PFSK-1 (cell line): Measurements from ENCODE around the gene ZNF837.

Source experiments
- FOXP2 ChIP-seq: optimal IDR thresholded peaks from 2 replicates; pipeline ENCODE3; 2011; ENCODE audit warnings: borderline replicate concordance, control low read depth, inconsistent platforms; ENCODE audit not compliant: insufficient read depth; ENCODE audit errors: extremely low read length, extremely low read depth
- POLR2AphosphoS5 ChIP-seq: IDR thresholded peaks from 2 replicates; pipeline ENCODE4 v1.6.1; 2012; ENCODE audit warnings: low read depth, mild to moderate bottlenecking, control low read depth, low read length, moderate library complexity
- SIN3A ChIP-seq: IDR thresholded peaks from 2 replicates; pipeline ENCODE4 v1.6.1; 2012; ENCODE audit warnings: mild to moderate bottlenecking, low read length, moderate library complexity, borderline replicate concordance; ENCODE audit not compliant: insufficient read depth
- TAF1 ChIP-seq: IDR thresholded peaks from 2 replicates; pipeline ENCODE4 v1.6.1; 2012; ENCODE audit warnings: low read length, control low read depth, borderline replicate concordance; ENCODE audit not compliant: insufficient read depth
- TF ChIP-seq, protein P1 (sequence below), 2 experiments: IDR thresholded peaks; 2 replicates each; pipeline versions ENCODE4 v1.6.1 to v1.8.0; 2011 to 2012; ENCODE audit warnings: low read depth in 2 of 2, low read length in 2 of 2, control low read depth in 1 of 2, inconsistent platforms in 1 of 2, mild to moderate bottlenecking in 1 of 2, moderate library complexity in 1 of 2; ENCODE audit not compliant: insufficient read depth in 1 of 2

ZNF837 gene

DNA sequence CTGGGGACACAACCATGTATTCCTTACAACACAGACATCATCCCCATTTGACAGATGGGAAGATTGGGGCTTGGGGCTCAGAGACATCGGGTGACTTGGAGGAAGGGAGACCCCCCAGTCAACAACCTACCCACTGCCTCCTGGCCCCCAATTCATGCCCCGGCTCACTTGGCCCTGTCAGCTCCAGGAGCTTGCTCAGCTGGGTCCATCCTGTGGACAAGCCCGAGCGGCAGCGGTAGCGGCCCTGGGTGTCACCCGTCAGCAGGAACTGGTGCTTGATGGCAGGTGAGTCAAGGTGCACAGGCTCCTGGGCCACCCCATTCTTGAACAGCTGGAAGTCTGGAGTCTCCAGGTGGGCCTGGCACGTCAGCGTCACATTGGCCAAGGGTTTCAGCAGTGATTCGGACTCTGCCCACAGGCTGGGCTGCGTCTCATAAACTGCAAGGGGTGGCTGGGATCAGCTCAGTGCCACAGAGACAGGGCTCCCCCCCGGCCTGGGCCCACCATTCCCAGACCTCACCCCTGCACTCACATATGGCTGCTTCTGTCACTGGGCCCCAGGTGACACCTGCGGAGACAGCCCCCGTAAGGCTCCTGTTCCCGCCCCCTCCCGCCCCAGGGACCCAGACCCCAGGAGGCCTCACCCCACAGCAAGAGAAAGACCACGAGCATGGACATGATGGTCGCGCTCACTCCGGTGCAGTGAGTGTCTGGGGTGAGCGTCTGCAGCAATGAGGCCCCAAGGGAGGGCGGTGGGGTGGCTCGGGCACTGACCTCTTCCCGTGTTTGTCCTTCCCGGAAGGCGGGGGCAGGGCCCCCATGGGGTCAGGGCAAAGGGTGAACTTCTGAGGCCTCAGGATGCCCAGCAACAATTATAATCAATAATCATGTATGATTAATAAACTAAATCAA lies 27.8 kb downstream of the ZNF837 start, which contains the start of gene A1BG:
A1BG (minus strand) TSS at position 733 of the 912 bp plus-strand sequence; CDS start at position 678, 55 bp downstream.
- TF ChIP-seq FOXP2 (no peak), TAF1 (no peak), POLR2AphosphoS5 (no peak), SIN3A (no peak)
- TF ChIP-seq, protein P1, sequence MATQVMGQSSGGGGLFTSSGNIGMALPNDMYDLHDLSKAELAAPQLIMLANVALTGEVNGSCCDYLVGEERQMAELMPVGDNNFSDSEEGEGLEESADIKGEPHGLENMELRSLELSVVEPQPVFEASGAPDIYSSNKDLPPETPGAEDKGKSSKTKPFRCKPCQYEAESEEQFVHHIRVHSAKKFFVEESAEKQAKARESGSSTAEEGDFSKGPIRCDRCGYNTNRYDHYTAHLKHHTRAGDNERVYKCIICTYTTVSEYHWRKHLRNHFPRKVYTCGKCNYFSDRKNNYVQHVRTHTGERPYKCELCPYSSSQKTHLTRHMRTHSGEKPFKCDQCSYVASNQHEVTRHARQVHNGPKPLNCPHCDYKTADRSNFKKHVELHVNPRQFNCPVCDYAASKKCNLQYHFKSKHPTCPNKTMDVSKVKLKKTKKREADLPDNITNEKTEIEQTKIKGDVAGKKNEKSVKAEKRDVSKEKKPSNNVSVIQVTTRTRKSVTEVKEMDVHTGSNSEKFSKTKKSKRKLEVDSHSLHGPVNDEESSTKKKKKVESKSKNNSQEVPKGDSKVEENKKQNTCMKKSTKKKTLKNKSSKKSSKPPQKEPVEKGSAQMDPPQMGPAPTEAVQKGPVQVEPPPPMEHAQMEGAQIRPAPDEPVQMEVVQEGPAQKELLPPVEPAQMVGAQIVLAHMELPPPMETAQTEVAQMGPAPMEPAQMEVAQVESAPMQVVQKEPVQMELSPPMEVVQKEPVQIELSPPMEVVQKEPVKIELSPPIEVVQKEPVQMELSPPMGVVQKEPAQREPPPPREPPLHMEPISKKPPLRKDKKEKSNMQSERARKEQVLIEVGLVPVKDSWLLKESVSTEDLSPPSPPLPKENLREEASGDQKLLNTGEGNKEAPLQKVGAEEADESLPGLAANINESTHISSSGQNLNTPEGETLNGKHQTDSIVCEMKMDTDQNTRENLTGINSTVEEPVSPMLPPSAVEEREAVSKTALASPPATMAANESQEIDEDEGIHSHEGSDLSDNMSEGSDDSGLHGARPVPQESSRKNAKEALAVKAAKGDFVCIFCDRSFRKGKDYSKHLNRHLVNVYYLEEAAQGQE (IDR thresholded peaks at IDR 0.05; ENCODE audit: insufficient read depth in 1 of 2, low read depth in 2 of 2, low read length in 2 of 2), result no peak

DNA sequence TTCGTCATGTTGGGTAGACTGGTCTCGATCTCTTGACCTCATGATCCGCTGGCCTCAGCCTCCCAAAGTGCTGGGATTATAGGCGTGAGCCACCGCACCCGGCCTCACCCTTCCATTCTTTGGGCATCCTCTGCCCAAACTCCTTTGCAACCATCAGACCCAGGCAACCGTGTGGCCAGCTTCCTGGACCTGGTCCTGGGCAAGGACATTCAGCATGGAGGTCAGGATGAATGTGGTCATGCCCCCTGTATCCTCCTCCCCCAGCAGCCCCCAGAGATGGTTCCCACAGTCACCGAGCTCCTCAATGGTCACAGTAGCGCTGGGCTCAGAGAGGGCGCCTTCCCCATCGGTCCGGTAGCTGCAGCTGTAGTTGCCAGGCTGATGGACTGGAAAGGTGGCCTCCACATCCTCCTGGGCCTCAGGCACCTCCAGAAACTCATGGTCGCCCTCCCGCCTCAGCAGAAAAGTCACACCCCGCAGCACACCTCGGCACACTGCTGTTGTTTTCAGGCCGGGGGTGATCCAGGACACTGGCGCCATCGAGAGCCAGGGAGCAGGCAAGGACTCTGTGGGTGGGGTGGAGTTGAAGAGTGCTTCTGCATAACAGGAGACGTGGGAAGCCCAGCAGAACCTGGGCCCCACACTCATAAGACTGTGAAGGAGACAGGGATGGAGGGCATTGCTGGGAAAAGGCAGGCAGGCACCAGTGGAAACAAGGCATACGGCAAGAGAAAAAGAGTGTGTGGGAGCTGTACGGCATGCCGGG lies 28.7 kb downstream of the ZNF837 start:
- TF ChIP-seq FOXP2 (no peak), TAF1 (no peak), SIN3A (no peak), POLR2AphosphoS5 (no peak)
- TF ChIP-seq, protein P1 (IDR thresholded peaks at IDR 0.05; ENCODE audit: insufficient read depth in 1 of 2, low read depth in 2 of 2, low read length in 2 of 2), result no peak

DNA sequence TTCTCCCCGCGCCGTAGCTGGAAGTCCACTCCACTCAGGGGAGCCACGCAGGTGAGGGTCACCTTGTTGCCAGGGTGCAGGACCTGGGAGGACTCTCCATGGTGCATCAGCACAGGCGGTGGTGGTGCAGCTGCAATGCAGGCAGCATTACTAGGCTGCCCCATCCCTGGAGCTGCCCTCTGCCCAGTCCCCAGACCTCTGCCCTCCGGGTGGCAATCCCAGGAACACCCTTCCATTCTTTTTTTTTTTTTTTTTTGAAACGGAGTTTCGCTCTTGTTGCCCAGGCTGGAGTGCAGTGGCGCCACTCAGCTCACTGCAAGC lies 29.3 kb downstream of the ZNF837 start:
- TF ChIP-seq FOXP2 (no peak), TAF1 (no peak), POLR2AphosphoS5 (no peak), SIN3A (no peak)
- TF ChIP-seq, protein P1 (IDR thresholded peaks at IDR 0.05; ENCODE audit: insufficient read depth in 1 of 2, low read depth in 2 of 2, low read length in 2 of 2), result no peak

DNA sequence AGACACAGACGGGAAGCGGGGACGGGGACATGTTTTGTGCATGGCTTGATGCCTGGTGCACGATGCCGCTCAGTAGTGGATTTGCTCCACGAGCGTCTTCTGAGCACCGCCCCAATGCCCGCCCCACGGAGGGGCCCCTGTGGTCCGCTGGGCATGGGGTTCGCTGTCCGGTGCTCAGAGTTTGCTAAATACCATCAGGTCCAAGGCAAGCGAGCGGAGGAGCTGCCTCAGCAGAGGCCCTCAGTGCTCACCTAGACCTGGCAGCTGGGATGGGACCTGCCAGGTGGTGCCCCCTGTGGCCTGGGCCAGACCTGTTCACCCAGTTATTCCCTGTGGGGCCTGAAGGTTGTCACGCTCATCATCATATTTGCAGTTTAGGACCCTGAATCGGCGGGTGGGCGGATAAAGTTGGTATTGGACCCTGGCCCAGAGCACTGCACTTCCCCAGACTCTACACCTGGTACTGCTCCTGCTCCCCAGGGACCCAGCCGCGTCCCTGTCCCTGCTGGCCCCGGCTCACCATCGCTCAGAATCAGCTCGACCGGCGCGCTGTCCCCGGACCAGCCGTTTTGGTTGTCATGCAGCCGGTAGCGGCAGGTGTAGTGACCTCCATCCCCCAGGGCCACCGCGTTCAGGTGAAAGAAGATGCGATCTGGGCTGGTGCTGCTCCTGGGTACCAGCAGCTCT lies 29.8 kb downstream of the ZNF837 start:
- no peak for TF ChIP-seq FOXP2
- TF ChIP-seq TAF1, result no peak
- TF ChIP-seq POLR2AphosphoS5, result no peak
